Measurements from ENCODE around the gene NCS1.

NCS1 gene

GRCh38 chr9:130173666-130173983 is 1.4 kb downstream of the NCS1 start:
- no peak for TF ChIP-seq CTCF (IDR thresholded peaks at IDR 0.05; ENCODE audit: low read depth, low read length, missing control alignments)
- DNase-seq (ENCODE audit: extremely low read depth, low read depth) = no peak
- peak overlapping the region; percentile 58 for H3K4me3 ChIP-seq (replicated peaks; ENCODE audit: low read depth, low read length)

GRCh38 chr9:130174025-130174424 is 1.8 kb downstream of the NCS1 start:
- H3K4me3 ChIP-seq (replicated peaks; ENCODE audit: low read depth, low read length) = peak overlapping the region; percentile 58
- DNase-seq (ENCODE audit: extremely low read depth, low read depth) = no peak
- no peak for TF ChIP-seq CTCF (IDR thresholded peaks at IDR 0.05; ENCODE audit: low read depth, low read length, missing control alignments)

GRCh38 chr9:130174920-130175321 is 2.7 kb downstream of the NCS1 start:
- no peak for TF ChIP-seq CTCF (IDR thresholded peaks at IDR 0.05; ENCODE audit: low read depth, low read length, missing control alignments)
- DNase-seq (ENCODE audit: extremely low read depth, low read depth) = no peak
- no peak overlapping the region for H3K4me3 ChIP-seq (replicated peaks; ENCODE audit: low read depth, low read length)

GRCh38 chr9:130175355-130175754 is 3.2 kb downstream of the NCS1 start:
- DNase-seq (ENCODE audit: extremely low read depth, low read depth) = no peak
- H3K4me3 ChIP-seq (replicated peaks; ENCODE audit: low read depth, low read length) = no peak overlapping the region

GRCh38 chr9:130176760-130177159 is 4.6 kb downstream of the NCS1 start:
- DNase-seq (ENCODE audit: extremely low read depth, low read depth) = no peak
- no peak for TF ChIP-seq CTCF (IDR thresholded peaks at IDR 0.05; ENCODE audit: low read depth, low read length, missing control alignments)
- no peak overlapping the region for H3K4me3 ChIP-seq (replicated peaks; ENCODE audit: low read depth, low read length)

More at GRCh38 chr9:130175355-130175754, 3.2 kb downstream of the NCS1 start:
- no peak for TF ChIP-seq CTCF (IDR thresholded peaks at IDR 0.05; ENCODE audit: low read depth, low read length, missing control alignments)

- no peak for DNase-seq (ENCODE audit: extremely low read depth, low read depth)
- no peak overlapping the region for H3K4me3 ChIP-seq (replicated peaks; ENCODE audit: low read depth, low read length)
- TF ChIP-seq CTCF (IDR thresholded peaks at IDR 0.05; ENCODE audit: low read depth, low read length, missing control alignments) = no peak
Measured at GRCh38 chr9:130177898-130178805, 5.9 kb downstream of the NCS1 start.

All from HFF-Myc (cell line).